RPMI8226 (cell line): ENCODE measurements around the gene PACSIN1.
"Not testable (repeated sequence)": the region's sequence is repeated elsewhere in the genome, so short reads cannot be mapped to it uniquely, and the experiment has no call there.

Source experiments
- DNase-seq: peaks from one replicate; pipeline ENCODE4 v3.0.0-alpha.2; 2015

PACSIN1 gene

DNA sequence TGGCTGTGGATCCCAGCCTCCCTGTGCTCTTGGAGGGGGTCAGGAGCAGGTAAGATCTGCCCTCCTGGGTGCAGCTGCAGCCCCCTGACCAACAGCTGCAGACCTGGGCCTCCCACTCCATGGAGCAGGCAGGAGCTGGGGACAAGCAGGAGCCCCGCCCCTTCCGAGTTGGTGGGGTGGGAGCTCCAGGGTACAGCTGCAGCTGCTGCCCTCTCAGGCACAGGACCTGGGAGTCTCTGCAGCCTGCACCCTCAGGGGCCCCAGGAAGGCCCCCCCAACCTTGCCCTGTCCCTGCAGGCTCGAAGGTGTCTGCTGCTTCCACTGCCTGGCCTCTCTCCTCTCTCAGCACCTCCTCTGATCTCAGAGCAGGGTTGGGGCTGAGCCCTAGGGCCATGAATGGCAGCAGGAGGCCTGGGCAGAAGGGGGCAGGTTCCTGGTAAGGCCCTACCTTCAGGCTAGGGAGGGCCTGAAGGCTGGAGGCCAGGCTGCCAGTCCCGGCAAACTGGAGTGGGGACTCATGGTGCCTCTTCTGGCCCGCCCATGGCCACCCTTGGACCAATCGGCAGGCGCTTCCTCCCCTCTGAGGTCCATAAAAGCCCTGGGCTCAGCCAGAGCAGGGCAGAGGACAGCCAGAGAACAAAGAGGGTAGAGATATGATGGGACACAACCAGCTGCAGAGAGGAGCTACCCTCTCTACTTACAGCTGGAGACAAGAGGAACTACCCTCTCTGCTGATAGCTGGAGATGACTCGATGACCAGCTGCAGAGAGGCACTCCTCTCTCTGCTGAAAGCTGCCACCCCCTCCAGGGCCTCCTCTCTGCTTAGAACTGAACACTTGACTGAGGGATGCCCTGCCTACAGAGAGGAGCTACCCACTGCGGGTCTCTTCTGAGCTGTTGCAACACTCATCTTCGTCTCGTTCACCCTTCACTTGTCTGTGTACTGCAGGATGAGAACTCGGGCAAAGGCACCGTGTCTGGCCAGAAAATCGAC is 7.8 kb upstream of the PACSIN1 start:
- DNase-seq, result no peak

DNA sequence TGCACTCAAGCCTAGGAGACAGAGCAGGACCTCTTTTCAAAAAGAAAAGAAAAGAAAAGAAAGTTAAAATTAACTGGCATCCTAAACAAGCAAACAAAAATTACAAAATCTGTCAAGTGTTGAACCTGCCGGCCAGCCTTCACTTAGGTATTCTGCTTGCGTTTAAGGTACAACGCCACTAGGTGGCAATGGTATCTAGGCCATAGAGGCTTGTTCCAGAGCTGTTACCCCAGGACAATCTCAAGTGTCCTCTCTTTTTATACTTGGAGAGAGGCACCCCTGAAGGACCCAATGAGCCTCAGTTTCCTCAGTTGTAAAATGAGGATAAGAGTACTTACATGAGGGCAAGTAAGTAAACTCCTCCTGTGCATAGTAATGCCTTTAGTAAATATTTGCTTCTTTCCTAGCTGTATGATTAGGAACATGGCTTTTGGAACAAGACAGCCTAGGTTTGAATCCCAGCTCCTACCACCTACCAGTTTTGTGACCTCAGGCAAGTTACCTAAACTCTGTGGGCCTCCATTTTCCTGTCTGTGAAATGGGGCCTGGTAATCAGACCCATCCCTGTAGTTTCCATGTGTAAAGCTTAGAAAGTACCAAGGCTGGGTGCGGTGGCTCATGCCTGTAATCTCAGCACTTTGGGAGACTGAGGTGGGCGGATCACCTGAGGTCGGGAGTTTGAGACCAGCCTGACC is 5.8 kb upstream of the PACSIN1 start:
- DNase-seq, result peak; percentile 64

GRCh38 chr6:34460796-34461507 is 4.9 kb upstream of the PACSIN1 start:
- DNase-seq, result no peak

DNA sequence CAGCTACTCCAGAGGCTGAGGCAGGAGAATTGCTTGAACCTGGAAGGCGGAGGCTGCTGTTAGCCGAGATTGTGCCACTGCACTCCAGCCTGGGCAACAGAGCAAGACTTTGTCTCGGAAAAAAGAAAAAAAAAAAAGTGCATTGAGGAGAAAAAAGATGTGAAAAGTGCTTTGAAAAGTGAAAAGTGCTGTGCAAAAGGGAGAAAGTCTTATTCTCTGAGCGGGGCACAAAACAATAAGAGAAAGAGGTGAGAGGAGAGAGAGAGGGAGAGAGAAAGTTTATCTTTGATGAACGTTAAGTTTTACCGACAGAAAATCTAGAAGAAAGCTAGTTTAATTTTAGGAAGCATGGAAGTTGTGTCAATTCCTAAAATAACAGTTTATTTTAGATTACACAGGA is 3.9 kb upstream of the PACSIN1 start:
- no peak for DNase-seq

DNA sequence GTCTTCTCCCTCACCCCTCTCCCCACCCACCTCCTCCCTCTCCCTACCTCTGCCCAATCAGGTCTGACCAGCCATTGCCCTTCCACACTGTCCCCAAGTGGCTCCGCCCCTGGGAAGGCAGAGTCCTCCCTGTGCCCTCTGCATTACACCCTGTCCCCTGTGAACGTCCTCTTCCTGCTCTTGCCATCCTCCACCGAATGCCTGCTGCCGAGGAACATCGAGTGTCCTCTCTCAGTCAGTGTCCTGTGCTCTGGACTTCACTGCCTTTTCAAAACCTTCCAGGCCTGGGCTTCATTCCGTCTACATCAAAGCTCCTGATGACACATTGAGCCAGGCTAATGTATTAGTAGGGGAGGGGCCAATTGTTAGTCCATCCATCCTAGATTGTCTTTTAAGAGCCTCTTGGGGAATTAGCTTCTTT is 3.3 kb upstream of the PACSIN1 start:
- peak; percentile 53 for DNase-seq

GRCh38 chr6:34463299-34463698 is 2.6 kb upstream of the PACSIN1 start:
- DNase-seq, result no peak

GRCh38 chr6:34463849-34464248 is 2.0 kb upstream of the PACSIN1 start:
- no peak for DNase-seq

- DNase-seq, result peak; percentile 73
Measured at GRCh38 chr6:34466242-34467185, 638 bp downstream of the PACSIN1 start.

GRCh38 chr6:34468378-34468892 is 2.6 kb downstream of the PACSIN1 start:
- peak; percentile 87 for DNase-seq

- no peak for DNase-seq
Measured at GRCh38 chr6:34469499-34469898, 3.6 kb downstream of the PACSIN1 start.

GRCh38 chr6:34472425-34472824 is 6.5 kb downstream of the PACSIN1 start:
- DNase-seq, result no peak

DNA sequence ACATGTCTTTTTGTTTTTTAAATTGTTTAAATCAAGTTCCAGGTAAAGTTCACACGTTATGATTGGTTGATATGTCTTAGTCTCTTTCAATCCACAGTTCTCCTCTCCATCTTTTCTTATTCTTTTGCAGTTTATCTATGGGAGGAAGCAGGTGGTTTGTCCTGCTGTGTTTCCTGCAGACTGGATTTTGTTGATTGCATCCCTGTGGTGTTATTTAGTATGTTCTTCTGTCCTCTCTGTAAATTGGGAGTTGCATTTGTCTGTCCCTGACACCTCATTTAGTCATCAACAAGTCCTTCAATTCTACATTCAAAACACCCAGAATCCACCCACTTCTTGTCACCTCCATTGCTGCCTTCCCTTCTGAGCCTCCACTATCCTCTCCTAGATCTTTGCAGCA is 8.1 kb downstream of the PACSIN1 start:
- no peak for DNase-seq

- no peak for DNase-seq
Measured at GRCh38 chr6:34474754-34475153, 8.9 kb downstream of the PACSIN1 start.

DNA sequence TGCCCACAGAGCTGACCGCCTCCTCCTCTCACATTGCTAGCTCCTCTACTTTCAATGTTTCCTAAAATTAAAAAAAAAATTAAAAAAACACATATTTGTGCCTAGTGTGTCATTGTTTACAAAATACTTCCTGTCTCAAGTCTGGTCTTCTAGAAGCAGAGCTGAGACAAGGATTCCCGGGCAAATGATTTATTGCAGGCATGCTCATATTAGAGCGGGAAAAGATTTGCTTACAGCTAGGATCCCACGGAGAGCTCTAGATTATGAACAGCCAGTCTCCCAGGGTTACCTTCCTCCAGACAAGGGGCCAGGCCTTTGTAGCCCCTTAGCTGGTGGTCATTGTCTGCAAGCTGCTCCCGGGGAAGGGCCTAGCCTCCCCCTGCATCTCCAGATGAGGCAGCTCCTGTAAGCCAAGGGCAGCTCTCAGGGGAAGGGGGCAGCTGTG is 9.4 kb downstream of the PACSIN1 start:
- DNase-seq, result no peak

GRCh38 chr6:34475767-34476328 is 10.0 kb downstream of the PACSIN1 start:
- DNase-seq, result no peak

DNA sequence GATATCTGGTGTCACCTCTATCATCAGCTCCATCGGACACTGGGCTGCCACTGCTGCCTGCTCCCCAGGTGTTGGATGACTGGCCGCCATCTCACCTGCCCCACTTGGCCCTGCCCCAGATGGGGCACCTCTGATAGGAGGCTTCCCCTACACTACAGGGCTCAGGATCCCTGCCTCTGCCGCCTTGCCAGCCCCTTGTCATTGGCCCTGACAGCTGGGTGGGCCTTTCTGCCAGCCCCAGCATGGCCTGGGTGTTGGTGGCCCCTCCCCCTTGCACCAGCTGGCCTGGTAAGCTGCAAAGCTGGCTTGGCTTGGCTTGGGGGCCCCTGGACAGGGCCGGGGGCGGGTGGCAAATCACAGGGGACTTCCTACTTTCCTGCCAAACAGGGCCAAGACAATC is 10.6 kb downstream of the PACSIN1 start:
- peak; percentile 22 for DNase-seq

DNA sequence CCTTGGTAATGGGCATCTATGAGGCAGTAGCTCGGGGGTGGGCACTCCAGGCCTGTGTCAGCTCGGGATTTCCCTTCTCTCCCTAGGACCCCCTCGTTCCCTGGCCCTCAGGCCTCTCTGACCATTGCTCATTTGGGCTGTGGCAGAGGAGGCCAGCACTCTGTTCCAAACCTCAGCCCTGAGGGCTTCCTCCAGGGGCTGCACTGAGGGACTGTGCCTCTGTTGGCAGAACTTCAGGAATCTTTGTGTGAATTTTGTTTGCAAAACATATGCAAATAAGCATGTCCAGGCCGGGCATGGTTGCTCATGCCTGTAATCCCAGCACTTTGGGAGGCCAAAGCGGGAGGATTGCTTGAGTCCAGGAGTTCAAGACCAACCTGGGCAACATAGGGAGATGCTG is 11.0 kb downstream of the PACSIN1 start:
- DNase-seq, result no peak

DNA sequence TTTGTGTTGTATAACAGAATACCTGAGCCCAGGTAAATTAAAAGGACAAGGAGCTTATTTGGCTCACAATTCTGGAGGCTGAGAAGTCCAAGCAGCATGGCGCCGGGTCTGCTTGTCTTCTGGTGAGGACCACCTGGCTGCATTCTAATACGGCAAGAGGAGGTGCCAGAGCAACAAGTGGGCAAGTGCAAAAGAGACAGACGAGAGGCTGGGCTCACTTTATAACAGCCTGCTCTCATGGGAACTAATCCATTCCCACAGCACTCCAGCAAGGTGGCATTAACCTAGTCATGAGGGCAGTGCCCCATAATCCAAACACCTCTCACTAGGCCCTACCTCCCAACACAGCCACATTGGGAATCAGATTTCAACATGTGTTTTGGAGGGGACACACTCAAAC is 12.9 kb downstream of the PACSIN1 start:
- no peak for DNase-seq

GRCh38 chr6:34483781-34484180 is 17.9 kb downstream of the PACSIN1 start:
- not testable (repeated sequence) for DNase-seq

- no peak for DNase-seq
Measured at GRCh38 chr6:34484391-34484790, 18.5 kb downstream of the PACSIN1 start.

DNA sequence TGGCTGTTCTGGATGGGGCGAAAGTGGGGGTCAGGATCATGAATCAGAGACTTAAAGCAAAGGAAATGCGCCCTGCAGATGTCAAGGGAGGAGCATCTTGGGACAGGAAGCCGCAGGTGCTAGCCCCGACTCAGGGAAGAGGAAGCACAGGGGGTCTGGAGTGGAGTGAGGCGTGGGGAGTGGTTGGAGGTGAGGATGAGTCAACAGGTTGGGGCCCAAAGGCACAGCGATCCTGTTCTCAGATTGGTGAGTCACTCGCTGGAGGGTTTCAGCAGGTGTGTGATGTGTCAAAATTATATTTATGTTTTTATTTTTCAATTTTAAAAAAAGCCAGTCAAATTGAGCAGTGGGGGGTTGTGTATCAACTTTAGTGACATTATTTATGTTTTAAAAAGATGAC is 19.0 kb downstream of the PACSIN1 start:
- peak; percentile 86 for DNase-seq
